HG02852 (cell line): Measurements from ENCODE around the gene MYO7A.

Experiments
- ATAC-seq: cut with Tn5 transposase; IDR thresholded peaks from one replicate; pipeline ENCODE4 v1.9.1; 2021; ENCODE audit warnings: mild to moderate bottlenecking, moderate library complexity; ENCODE audit not compliant: unreplicated experiment

Gene MYO7A

DNA sequence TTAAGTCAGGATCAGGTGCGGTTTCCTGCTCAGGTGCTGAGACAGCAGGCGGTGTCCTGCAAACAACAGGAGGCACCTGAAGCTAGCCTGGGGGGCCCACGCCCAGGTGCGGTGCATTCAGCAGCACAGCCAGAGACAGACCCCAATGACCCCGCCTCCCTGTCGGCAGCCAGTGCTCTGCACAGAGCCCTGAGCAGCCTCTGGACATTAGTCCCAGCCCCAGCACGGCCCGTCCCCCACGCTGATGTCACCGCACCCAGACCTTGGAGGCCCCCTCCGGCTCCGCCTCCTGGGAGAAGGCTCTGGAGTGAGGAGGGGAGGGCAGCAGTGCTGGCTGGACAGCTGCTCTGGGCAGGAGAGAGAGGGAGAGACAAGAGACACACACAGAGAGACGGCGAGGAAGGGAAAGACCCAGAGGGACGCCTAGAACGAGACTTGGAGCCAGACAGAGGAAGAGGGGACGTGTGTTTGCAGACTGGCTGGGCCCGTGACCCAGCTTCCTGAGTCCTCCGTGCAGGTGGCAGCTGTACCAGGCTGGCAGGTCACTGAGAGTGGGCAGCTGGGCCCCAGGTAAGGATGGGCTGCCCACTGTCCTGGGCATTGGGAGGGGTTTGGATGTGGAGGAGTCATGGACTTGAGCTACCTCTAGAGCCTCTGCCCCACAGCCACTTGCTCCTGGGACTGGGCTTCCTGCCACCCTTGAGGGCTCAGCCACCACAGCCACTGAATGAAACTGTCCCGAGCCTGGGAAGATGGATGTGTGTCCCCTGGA, at the start of gene MYO7A:
Gene MYO7A (plus strand): TSS at position 327 of the 772 bp plus-strand sequence. CDS start 2,389 bp downstream, outside the sequence.
- no peak for ATAC-seq

GRCh38 chr11:77079666-77080065, 48.4 kb upstream of the MYO7A start:
- no peak for ATAC-seq

- no peak for ATAC-seq
Observed at GRCh38 chr11:77080643-77081210, 47.3 kb upstream of the MYO7A start.

- no peak for ATAC-seq
Observed at GRCh38 chr11:77081381-77081851, 46.6 kb upstream of the MYO7A start.

GRCh38 chr11:77081976-77082836, 45.8 kb upstream of the MYO7A start:
- ATAC-seq = no peak

DNA sequence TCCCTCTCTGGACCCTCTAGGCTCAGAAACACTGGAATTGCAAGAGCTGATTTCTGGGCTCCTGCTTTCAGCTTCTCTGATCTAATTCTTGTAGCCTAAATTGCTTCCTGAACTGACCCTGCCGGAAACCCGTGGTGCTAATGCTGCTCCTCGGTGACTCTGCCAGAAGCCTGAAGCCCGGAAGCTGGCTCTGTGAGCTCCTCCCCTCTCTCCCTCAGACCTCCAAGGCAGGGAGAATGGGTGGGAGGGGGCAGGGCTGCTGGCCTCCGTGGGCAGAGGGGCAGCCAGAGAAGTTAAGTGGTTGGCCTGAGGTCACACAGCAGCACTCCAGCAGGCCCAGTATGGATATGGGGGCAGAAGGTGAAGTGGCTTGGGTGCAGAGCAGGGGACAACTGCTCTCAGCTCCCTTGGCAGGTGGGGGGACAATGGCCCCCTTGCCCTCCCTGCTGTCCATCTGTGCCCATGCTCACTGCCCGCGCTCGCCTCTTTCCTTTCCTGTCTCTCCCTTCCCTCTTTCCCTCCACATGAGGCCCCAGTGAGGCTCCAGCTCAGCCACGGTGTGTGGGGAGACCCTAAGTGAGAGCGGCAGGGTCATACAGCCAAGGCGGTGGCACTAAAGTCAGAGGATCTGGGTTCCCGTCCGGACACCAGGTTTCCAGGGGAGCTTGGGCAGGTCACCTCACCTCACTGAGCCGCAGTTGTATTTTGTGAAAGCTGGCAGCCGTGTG, 45.0 kb upstream of the MYO7A start:
- no peak for ATAC-seq

GRCh38 chr11:77083566-77084245, 44.3 kb upstream of the MYO7A start:
- ATAC-seq = no peak

DNA sequence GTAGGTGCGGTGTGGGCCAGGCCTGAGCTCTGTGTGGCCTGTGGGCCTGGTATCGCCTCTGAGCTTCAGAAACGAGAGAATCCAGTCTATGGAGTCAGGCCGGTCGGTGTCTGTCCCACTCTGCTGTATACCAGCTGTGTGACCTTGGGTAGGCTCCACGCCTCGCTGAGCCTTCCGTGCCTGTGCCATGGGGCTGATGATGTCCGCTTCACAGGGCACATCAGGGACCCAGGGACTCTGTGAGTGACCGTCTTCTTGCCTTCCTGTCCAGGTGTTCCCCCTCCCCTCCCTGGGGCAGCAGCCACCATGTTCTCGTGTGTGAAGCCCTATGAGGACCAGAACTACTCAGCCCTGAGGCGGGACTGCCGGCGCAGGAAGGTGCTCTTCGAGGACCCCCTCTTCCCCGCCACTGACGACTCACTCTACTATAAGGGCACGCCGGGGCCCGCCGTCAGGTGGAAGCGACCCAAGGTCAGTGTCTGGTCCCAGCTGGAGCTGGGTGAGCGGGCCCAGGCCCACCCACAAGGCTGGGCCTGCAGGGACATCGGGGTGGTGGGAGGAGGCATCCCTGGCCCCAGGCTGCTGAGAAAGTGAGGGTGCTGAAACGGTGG, 43.4 kb upstream of the MYO7A start:
- ATAC-seq = no peak

DNA sequence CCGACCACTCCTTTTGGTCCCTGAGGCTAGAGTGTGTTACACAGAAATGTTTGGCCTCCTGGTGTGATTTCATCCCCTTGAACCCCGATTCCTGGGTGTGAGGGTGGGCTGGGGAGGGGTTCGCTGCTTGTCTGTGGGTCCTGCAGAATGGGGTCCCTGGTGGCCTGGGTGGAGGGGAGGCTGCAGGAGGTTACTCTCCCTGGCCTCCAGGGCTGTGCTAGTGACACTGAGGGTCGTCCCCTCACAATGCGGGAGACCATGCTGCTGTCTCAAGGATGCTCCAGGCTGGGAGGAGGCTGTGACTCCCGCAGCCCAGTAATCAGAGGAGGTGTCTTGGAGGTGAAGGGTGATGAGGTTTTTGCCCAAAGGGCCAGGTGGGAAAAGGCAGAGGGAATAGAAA, 42.4 kb upstream of the MYO7A start:
- no peak for ATAC-seq

DNA sequence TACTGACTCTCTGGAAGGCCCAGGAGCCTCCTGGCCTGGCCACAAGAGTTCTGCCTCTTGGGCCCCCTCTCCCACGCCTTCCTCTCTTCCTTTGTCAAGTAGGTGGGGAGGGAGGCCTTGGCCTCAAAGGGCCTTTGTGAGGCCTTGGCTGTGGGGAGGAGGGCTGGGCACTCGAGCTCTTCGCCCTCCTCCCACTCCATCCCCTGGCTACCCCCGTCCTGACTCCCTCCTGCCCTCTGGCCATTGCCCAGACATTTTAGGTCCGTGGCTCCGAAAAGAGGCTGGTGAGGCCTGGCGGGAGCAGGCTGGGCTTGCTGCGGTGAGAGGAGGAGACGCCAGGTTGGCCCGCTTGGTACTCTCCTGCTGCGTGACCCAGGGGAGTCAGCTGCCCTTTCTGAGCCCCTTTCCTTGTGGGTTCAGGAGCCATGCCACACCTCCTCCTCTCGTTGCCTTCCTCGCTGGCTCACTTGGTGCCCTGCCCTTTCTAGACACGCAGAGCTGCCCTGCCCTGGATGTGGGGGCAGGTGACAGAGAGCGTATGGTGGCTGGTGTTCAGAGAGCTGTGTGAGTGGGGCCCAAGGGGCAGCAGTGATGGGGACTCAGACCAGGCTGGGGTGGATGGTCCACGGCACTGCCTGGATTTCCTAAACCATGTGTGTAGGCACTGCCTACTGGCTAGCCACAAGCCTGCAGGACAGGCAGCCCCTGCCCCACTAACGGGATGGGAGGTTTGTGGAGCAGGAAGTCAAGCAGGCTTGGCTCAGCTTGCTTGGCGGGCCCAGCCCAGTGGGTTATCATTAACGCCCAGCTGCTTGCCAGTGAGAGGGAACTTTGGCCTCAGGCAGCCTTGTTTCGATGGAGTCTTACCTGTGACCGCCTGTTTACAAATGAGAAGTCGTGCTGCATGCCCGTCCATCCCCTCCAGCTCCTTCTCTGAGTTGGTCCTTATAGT, 41.2 kb upstream of the MYO7A start:
- ATAC-seq = no peak

GRCh38 chr11:77087723-77088225, 40.3 kb upstream of the MYO7A start:
- ATAC-seq = no peak

- ATAC-seq = no peak
Observed at GRCh38 chr11:77088236-77089003, 39.6 kb upstream of the MYO7A start.

GRCh38 chr11:77089004-77089545, 39.0 kb upstream of the MYO7A start:
- no peak for ATAC-seq

DNA sequence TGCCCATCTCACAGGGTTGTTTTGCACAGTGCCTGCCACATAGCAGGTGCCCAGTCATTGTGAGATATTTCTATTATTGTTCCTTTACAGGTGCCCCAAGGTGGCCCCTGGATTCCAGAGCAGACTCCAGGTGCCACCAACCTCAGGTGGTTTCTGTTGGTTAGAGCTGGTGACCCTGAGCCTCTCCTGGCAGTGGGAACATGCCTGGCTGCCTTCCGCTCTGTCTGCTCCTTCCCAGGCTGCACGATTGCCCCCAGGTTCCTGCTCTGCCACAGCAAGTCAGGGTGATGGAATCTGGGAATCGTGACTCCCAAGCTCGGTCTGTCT, 38.0 kb upstream of the MYO7A start:
- ATAC-seq = no peak

DNA sequence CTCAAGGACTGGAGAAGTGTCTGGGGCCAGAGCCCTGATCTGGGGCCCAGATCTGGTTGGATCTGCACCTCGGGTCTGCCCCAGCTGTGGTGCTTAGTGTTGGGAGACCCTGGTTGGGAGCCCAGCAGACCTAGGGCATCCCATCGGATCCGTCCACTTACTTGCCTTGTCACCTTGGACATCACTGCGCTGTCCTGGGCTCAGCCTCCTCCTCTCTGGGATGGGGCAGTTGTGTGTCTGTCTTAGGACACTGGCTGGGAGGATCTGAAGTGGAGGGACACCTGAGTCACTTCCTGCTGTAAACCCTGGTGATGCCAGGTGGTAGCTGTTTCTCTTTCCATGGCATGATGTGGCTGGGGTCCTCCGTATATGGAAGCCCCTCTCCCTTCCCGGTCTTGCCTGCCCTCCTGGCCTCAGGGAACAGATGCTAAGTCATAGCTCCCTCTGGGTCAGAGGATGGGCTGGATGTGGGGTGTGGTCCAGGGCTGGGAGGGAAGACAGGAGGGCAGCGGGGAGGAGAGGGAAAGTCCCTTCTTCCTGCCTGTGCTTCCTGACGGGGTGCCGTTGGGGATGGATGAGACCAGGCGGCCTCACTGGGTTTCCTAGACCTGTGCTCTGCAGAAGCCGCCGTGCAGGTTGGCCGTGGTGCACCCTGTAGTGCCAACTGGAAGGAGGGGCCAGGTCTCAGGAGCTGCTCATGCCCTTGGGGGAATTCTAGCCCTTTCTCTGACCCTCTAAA, 37.5 kb upstream of the MYO7A start:
- ATAC-seq = no peak

- ATAC-seq = peak; percentile 81
Observed at GRCh38 chr11:77091146-77091940, 36.7 kb upstream of the MYO7A start.
